ENCODE data around the gene UBE2N.

DNA sequence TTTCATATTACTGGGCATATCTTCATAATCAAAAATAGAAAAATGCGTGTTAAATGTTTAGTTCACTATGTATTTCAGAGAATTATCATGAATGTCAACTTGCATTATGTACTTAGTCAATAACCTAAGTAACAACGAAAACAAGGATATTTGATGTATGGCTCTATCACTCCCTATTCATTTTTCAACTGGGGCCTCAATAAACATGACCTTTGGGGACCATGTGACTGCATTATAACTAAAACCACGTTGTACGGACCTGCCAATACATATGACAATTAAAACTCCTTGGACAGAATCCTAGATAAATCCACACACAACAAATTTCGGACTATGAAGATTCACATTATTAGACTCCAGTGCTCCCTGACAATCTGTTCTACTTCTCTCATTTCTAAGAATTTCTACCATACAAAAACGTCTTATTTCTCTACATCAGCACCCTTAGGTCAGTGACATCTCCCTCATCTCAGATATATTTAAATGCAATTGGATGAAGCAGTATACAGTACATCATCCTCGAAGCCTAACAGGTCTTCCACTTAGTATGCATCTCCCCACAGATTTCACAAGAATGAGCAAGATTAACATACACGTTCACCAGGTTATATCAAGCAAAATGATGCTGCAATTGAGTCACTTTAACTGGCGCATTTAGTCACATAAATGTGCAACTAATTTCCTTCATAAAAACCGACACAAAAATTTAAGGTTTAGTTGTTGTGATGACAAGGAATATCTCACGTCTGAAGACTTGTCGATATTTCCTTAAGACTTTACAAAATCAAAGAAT lies 1.5 kb downstream of the UBE2N start:
- TF ChIP-seq, protein P1, sequence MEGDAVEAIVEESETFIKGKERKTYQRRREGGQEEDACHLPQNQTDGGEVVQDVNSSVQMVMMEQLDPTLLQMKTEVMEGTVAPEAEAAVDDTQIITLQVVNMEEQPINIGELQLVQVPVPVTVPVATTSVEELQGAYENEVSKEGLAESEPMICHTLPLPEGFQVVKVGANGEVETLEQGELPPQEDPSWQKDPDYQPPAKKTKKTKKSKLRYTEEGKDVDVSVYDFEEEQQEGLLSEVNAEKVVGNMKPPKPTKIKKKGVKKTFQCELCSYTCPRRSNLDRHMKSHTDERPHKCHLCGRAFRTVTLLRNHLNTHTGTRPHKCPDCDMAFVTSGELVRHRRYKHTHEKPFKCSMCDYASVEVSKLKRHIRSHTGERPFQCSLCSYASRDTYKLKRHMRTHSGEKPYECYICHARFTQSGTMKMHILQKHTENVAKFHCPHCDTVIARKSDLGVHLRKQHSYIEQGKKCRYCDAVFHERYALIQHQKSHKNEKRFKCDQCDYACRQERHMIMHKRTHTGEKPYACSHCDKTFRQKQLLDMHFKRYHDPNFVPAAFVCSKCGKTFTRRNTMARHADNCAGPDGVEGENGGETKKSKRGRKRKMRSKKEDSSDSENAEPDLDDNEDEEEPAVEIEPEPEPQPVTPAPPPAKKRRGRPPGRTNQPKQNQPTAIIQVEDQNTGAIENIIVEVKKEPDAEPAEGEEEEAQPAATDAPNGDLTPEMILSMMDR (IDR thresholded peaks at IDR 0.05; ENCODE audit: low read length) = no peak
- TF ChIP-seq EZH2phosphoT487 (IDR thresholded peaks at IDR 0.05; ENCODE audit: low read length) = no peak
